Retinal pigment epithelial cell (primary cell): ENCODE data around the gene RAP1GAP.

Experiments
- DNase-seq: peaks from one replicate; pipeline ENCODE4 v3.0.0-alpha.2; 2010; ENCODE audit warnings: low read depth
- H3K4me3 ChIP-seq: 2 replicates; pipeline ENCODE4 v1.5.1; 2011; ENCODE audit warnings: mild to moderate bottlenecking, low read length, control low read depth, moderate library complexity
- TF ChIP-seq, protein P1 (sequence below): conservative IDR thresholded peaks from 2 replicates; pipeline ENCODE4 v1.5.1; 2011; ENCODE audit warnings: low read depth, low read length, control low read depth, inconsistent platforms

Gene RAP1GAP

DNA sequence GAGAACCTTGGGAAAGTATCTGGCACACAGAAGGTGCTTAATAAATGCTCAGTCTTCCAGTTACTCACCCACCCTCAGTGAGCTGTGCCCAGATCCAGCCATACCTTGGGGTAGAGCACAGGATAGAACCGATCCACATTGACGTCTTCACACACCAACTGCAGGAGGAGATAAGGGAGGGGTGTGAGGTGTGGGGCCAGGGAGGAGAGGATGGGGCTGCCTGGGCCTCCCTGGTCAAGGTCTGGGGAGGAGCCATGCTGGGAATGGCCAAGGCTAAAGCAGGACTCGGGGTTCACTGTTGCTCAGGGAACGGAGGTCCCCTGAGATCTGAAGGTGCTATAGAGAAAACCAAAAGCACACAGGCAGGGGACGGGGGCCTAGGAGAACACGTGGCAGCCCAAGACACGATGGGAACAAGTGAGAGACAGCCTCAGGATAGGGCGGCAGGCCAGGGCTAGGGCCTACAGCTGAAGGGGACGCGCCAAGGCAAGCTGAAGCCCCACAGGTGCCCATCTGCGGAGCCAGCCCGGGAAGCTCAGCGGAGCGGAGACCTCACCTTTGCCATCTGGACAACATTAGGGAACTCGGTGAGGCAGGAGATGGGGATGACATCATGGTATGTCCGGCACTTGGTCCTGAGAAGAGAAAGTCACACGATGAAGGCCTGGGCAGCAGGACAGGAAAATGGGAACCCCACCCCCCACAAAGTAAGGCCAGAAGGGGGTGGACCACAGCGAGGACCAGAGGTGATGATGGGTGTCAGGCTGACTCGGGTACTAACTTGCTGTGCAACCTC is 55.9 kb downstream of the RAP1GAP start:
- TF ChIP-seq, protein P1, sequence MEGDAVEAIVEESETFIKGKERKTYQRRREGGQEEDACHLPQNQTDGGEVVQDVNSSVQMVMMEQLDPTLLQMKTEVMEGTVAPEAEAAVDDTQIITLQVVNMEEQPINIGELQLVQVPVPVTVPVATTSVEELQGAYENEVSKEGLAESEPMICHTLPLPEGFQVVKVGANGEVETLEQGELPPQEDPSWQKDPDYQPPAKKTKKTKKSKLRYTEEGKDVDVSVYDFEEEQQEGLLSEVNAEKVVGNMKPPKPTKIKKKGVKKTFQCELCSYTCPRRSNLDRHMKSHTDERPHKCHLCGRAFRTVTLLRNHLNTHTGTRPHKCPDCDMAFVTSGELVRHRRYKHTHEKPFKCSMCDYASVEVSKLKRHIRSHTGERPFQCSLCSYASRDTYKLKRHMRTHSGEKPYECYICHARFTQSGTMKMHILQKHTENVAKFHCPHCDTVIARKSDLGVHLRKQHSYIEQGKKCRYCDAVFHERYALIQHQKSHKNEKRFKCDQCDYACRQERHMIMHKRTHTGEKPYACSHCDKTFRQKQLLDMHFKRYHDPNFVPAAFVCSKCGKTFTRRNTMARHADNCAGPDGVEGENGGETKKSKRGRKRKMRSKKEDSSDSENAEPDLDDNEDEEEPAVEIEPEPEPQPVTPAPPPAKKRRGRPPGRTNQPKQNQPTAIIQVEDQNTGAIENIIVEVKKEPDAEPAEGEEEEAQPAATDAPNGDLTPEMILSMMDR = no peak
- DNase-seq = no peak
- no peak overlapping the region for H3K4me3 ChIP-seq

DNA sequence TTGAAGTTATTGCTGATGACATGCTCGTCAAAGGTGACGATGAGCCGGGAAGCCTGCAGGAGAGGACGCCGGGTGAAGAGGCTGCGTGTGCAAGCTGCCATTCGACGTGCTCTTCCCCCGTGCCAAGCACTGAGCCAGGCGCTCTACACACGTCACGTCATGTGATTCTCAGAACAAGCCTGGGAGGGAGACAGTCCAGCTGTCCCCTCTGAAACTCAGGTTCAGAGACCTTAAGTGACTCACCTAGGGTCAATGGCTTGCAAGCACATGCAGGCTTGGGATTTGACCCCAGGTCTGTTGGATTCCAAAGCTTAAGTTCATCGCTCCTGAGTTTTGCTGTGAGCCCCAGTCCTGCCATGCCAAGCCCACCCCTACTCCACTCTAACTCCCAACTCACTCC is 57.1 kb downstream of the RAP1GAP start:
- DNase-seq = no peak
- TF ChIP-seq, protein P1 = no peak
- no peak overlapping the region for H3K4me3 ChIP-seq

DNA sequence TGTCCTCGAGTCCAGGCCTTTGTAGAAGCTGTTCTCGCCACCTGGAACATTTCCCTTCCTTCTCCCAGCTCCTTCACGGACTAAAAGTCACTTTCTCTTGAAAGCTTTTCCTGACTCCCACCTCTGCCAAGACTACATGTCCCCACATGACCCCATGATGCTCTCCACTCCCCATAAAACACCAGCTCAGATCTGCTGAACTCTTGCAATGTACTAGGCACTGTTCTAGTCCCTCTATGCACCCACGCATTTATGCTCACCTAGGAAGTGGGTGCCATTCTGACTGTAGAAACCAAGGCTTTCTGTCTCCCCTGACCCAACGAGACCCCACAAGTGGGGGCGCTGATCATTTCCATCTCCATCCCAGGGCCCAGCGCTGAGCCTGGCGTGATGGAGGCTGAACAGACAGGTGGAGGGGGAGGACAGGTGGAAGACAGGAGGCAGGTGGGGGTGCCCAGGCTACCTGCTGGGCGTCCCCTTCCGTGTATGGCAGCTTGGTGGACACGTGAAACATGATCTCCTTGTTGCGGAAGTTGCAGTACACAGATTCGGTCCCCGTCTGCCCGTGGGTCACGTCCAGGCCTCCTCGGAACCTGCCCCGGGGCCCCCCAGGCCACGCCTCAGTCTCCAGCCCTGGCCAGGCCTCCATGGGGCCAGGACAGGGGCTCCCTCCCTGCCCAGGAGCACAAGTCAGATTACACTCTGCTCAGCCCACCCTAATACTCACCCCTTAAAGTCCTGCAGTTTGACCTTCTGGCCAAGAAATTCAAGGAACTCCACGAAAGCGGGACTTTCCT is 58.0 kb downstream of the RAP1GAP start:
- no peak for DNase-seq
- H3K4me3 ChIP-seq = no peak overlapping the region
- TF ChIP-seq, protein P1 = no peak

GRCh38 chr1:21610027-21610426 is 59.1 kb downstream of the RAP1GAP start:
- TF ChIP-seq, protein P1 = no peak
- no peak for DNase-seq
- H3K4me3 ChIP-seq = no peak overlapping the region

- TF ChIP-seq, protein P1 = no peak
- H3K4me3 ChIP-seq = no peak overlapping the region
- DNase-seq = no peak
Measured at GRCh38 chr1:21608798-21609197, 60.4 kb downstream of the RAP1GAP start.

DNA sequence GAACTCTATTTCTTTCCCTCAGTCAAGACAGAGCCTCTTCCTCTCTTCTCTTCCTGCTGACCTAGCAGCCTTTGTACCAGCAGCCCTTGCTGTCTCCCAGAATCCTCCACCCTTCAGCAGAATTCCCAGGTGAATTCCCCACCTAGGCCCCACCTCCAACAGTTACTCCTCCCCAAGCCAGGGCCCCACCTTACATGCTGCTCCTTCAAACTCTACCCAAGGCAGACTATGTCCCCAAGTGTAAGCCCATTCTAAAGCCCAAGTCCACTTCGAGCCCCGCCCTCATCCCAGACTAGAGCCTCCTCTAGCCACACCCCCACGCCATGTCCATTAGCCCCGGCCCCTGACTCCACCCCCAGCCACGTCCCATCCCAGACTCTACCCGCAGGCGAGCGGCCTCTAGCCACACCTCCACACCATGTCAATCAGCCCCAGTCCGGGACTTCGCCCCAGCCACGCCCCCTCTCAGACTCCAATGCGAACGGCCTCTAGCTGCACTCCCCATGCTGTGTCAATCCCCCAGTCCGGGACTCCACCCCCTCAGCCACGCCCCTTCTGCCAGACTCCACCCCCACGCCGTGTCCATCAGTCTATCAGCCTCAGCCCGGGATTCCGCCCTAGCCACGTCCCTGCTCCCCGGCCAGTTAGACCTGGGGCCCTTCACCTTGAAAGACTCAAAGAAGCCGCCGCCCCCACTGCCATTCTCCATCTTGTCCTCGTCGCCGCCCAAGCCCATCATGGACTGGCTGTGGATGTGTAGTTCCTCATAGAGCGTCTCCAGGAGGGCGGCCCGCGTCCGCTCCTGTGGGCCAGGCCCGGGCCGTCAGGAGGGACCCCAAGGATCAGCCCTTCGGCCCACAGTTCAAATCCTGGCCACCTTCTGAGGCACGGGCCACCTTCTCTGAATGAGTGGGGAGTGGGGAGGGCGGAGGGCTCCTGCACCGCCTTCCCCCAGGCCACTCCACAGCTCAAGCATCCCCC is 61.3 kb downstream of the RAP1GAP start:
- no peak overlapping the region for H3K4me3 ChIP-seq
- peak; percentile 41 for DNase-seq
- TF ChIP-seq, protein P1 = no peak
